CD4-positive, CD25-positive, alpha-beta regulatory T cell (primary cell): ENCODE measurements around the gene ADGRA1. TPM values are rescaled to one million over a fixed set of nuclear protein-coding genes. Genes with fewer than 3 reads are reported as not detected.

ENCODE experiments used
- ATAC-seq, 2 donors: fragments of 150-1000 bp; cut with Tn5 transposase; one replicate each; pipeline ENCODE4 v1.10.0; 2021; ENCODE audit warnings: low read depth in 2 of 2, moderate number of reproducible peaks in 2 of 2, moderate library complexity in 1 of 2
- DNase-seq, 3 donors: peaks; one replicate each; pipeline versions ENCODE4 v3.0.0 to v3.0.0-alpha.2; 2012 to 2022; ENCODE audit warnings: mixed read lengths in 1 of 3
- H3K27ac ChIP-seq: one replicate; pipeline ENCODE4 v1.7.0; 2013; ENCODE audit warnings: mild to moderate bottlenecking, low read length; ENCODE audit not compliant: insufficient read depth, poor library complexity, severe bottlenecking
- H3K27me3 ChIP-seq: one replicate; pipeline ENCODE4 v1.7.0; 2013; ENCODE audit warnings: low read length; ENCODE audit not compliant: control insufficient read depth, insufficient read depth
- H3K36me3 ChIP-seq: one replicate; pipeline ENCODE4 v1.7.0; 2013; ENCODE audit warnings: mild to moderate bottlenecking, low read length, moderate library complexity; ENCODE audit not compliant: control insufficient read depth, insufficient read depth
- H3K4me1 ChIP-seq: 2 replicates; pipeline ENCODE4 v1.7.0; 2013; ENCODE audit warnings: mild to moderate bottlenecking, low read length; ENCODE audit not compliant: insufficient read depth, control insufficient read depth, poor library complexity, severe bottlenecking
- H3K4me3 ChIP-seq: one replicate; pipeline ENCODE4 v1.7.0; 2013; ENCODE audit warnings: low read depth, mild to moderate bottlenecking, low read length, moderate library complexity
- H3K9me3 ChIP-seq, 2 experiments: 1 replicate in 1 of 2; 2 replicates in 1 of 2; pipeline ENCODE4 v1.7.0; 2013; ENCODE audit warnings: low read length in 2 of 2, mild to moderate bottlenecking in 1 of 2, moderate library complexity in 1 of 2; ENCODE audit not compliant: control insufficient read depth in 2 of 2
- H3K27ac Mint-ChIP-seq, 3 donors: one replicate each; pipeline ENCODE4 v1.8.0; 2020 to 2022; ENCODE audit warnings: mild to moderate bottlenecking in 3 of 3, mixed read lengths in 3 of 3, moderate library complexity in 2 of 3
- H3K27me3 Mint-ChIP-seq: one replicate; pipeline ENCODE4 v1.8.0; 2022; ENCODE audit warnings: mild to moderate bottlenecking, mixed read lengths
- H3K36me3 Mint-ChIP-seq: one replicate; pipeline ENCODE4 v1.8.0; 2020; ENCODE audit warnings: mixed read lengths
- H3K4me1 Mint-ChIP-seq, 4 donors: one replicate each; pipeline ENCODE4 v1.8.0; 2020 to 2022; ENCODE audit warnings: mixed read lengths in 4 of 4, mild to moderate bottlenecking in 1 of 4
- H3K4me3 Mint-ChIP-seq, 4 donors: one replicate each; pipeline ENCODE4 v1.8.0; 2020 to 2022; ENCODE audit warnings: mild to moderate bottlenecking in 4 of 4, mixed read lengths in 4 of 4, moderate library complexity in 3 of 4
- H3K9me3 Mint-ChIP-seq, 7 donors: one replicate each; pipeline ENCODE4 v1.8.0; 2020 to 2022; ENCODE audit warnings: mixed read lengths in 7 of 7, mild to moderate bottlenecking in 3 of 7, moderate library complexity in 2 of 7
- polyA plus RNA-seq, 4 donors: library from polyadenylated mRNA; unstranded; fragments of 300-500 nt; fragmentation: Illumina TruSeq; gene quantifications; one replicate each; pipeline ENCODE4 v1.2.3, GENCODE V29; 2021
- total RNA-seq: library from RNA; stranded (reverse); gene quantifications from one replicate; pipeline ENCODE4 v1.2.3, GENCODE V29; 2022

ADGRA1 gene
- total and polyA plus RNA-seq, 5 donors from 2014 or later: not detected

GRCh38 chr10:133058331-133059092, 29.2 kb upstream of the ADGRA1 start:
- no peak for ATAC-seq
- no peak overlapping the region for H3K27ac Mint-ChIP-seq
- no peak for DNase-seq
- Histone ChIP-seq H3K4me1 (no peaks in the 10 kb centered on the region), H3K36me3 (no peaks in the 10 kb centered on the region), H3K4me3 (no peak overlapping the region), H3K27me3 (no peaks in the 10 kb centered on the region), H3K9me3 (no peaks in the 10 kb centered on the region), H3K27ac (no peak overlapping the region)
- no peak overlapping the region for H3K4me3 Mint-ChIP-seq
- H3K27me3 Mint-ChIP-seq: no peaks in the 10 kb centered on the region
- no peaks in the 10 kb centered on the region for H3K36me3 Mint-ChIP-seq
- H3K4me1 Mint-ChIP-seq: peaks cover 0 to 8% (median 0%) of the 10 kb centered on the region in 4 donors
- peaks cover 0 to 2% (median 0%) of the 10 kb centered on the region in 7 donors for H3K9me3 Mint-ChIP-seq

- Histone ChIP-seq H3K27me3 (no peaks in the 10 kb centered on the region), H3K4me3 (no peak overlapping the region), H3K4me1 (no peaks in the 10 kb centered on the region), H3K27ac (no peak overlapping the region), H3K36me3 (no peaks in the 10 kb centered on the region), H3K9me3 (no peaks in the 10 kb centered on the region)
- H3K4me3 Mint-ChIP-seq: no peak overlapping the region
- DNase-seq: no peak
- H3K27me3 Mint-ChIP-seq: no peaks in the 10 kb centered on the region
- no peak for ATAC-seq
- no peak overlapping the region for H3K27ac Mint-ChIP-seq
- H3K36me3 Mint-ChIP-seq: no peaks in the 10 kb centered on the region
- peaks cover 0 to 8% (median 0%) of the 10 kb centered on the region in 4 donors for H3K4me1 Mint-ChIP-seq
- H3K9me3 Mint-ChIP-seq: peaks cover 0 to 2% (median 0%) of the 10 kb centered on the region in 7 donors
Measured at GRCh38 chr10:133059093-133059470, 28.6 kb upstream of the ADGRA1 start.

- no peak for ATAC-seq
- Mint-ChIP-seq H3K4me3 (no peak overlapping the region), H3K27ac (no peak overlapping the region), H3K4me1 (peaks cover 0 to 8% (median 0%) of the 10 kb centered on the region in 4 donors), H3K9me3 (peaks cover 0 to 2% (median 0%) of the 10 kb centered on the region in 7 donors), H3K27me3 (no peaks in the 10 kb centered on the region), H3K36me3 (no peaks in the 10 kb centered on the region)
- Histone ChIP-seq H3K4me1 (no peaks in the 10 kb centered on the region), H3K27me3 (no peaks in the 10 kb centered on the region), H3K9me3 (no peaks in the 10 kb centered on the region), H3K36me3 (no peaks in the 10 kb centered on the region), H3K27ac (no peak overlapping the region), H3K4me3 (no peak overlapping the region)
- no peak for DNase-seq
Measured at GRCh38 chr10:133059571-133059970, 28.2 kb upstream of the ADGRA1 start.

GRCh38 chr10:133060022-133060421, 27.7 kb upstream of the ADGRA1 start:
- Histone ChIP-seq H3K27me3 (no peaks in the 10 kb centered on the region), H3K4me3 (no peak overlapping the region), H3K36me3 (no peaks in the 10 kb centered on the region), H3K4me1 (no peaks in the 10 kb centered on the region), H3K27ac (no peak overlapping the region), H3K9me3 (no peaks in the 10 kb centered on the region)
- no peak for ATAC-seq
- no peaks in the 10 kb centered on the region for H3K27me3 Mint-ChIP-seq
- no peak overlapping the region for H3K27ac Mint-ChIP-seq
- no peaks in the 10 kb centered on the region for H3K36me3 Mint-ChIP-seq
- H3K4me3 Mint-ChIP-seq: no peak overlapping the region
- H3K9me3 Mint-ChIP-seq: peaks cover 0 to 2% (median 0%) of the 10 kb centered on the region in 7 donors
- no peak for DNase-seq
- peaks cover 0 to 8% (median 0%) of the 10 kb centered on the region in 4 donors for H3K4me1 Mint-ChIP-seq

- Histone ChIP-seq H3K4me1 (no peaks in the 10 kb centered on the region), H3K4me3 (no peak overlapping the region), H3K27me3 (no peaks in the 10 kb centered on the region), H3K9me3 (no peaks in the 10 kb centered on the region), H3K36me3 (no peaks in the 10 kb centered on the region), H3K27ac (no peak overlapping the region)
- no peak for DNase-seq
- Mint-ChIP-seq H3K27me3 (no peaks in the 10 kb centered on the region), H3K27ac (no peak overlapping the region), H3K4me3 (no peak overlapping the region), H3K36me3 (no peaks in the 10 kb centered on the region), H3K4me1 (peaks cover 0 to 8% (median 0%) of the 10 kb centered on the region in 4 donors), H3K9me3 (peaks cover 0 to 2% (median 0%) of the 10 kb centered on the region in 7 donors)
- no peak for ATAC-seq
Measured at GRCh38 chr10:133060466-133060865, 27.3 kb upstream of the ADGRA1 start.

GRCh38 chr10:133060881-133061280, 26.8 kb upstream of the ADGRA1 start:
- Histone ChIP-seq H3K36me3 (no peaks in the 10 kb centered on the region), H3K4me3 (no peak overlapping the region), H3K4me1 (no peaks in the 10 kb centered on the region), H3K27ac (no peak overlapping the region), H3K9me3 (no peaks in the 10 kb centered on the region), H3K27me3 (no peaks in the 10 kb centered on the region)
- H3K36me3 Mint-ChIP-seq: no peaks in the 10 kb centered on the region
- no peak for ATAC-seq
- H3K4me1 Mint-ChIP-seq: peaks cover 0 to 8% (median 0%) of the 10 kb centered on the region in 4 donors
- DNase-seq: no peak
- no peak overlapping the region for H3K4me3 Mint-ChIP-seq
- no peaks in the 10 kb centered on the region for H3K27me3 Mint-ChIP-seq
- H3K9me3 Mint-ChIP-seq: peaks cover 0 to 2% (median 0%) of the 10 kb centered on the region in 7 donors
- no peak overlapping the region for H3K27ac Mint-ChIP-seq

- H3K27ac Mint-ChIP-seq: no peak overlapping the region
- H3K27me3 Mint-ChIP-seq: no peaks in the 10 kb centered on the region
- DNase-seq: no peak
- no peaks in the 10 kb centered on the region for H3K36me3 ChIP-seq
- H3K4me1 ChIP-seq: no peaks in the 10 kb centered on the region
- no peak for ATAC-seq
- H3K9me3 Mint-ChIP-seq: peaks cover 0 to 2% (median 0%) of the 10 kb centered on the region in 7 donors
- H3K4me1 Mint-ChIP-seq: peaks cover 0 to 8% (median 0%) of the 10 kb centered on the region in 4 donors
- H3K4me3 ChIP-seq: no peak overlapping the region
- no peak overlapping the region for H3K27ac ChIP-seq
- no peak overlapping the region for H3K4me3 Mint-ChIP-seq
- no peaks in the 10 kb centered on the region for H3K36me3 Mint-ChIP-seq
- no peaks in the 10 kb centered on the region for H3K27me3 ChIP-seq
- H3K9me3 ChIP-seq: no peaks in the 10 kb centered on the region
Measured at GRCh38 chr10:133061296-133062038, 26.3 kb upstream of the ADGRA1 start.
